Measurements from ENCODE around the gene ZNF675.
"Not testable (repeated sequence)": the region's sequence is repeated elsewhere in the genome, so short reads cannot be mapped to it uniquely, and the experiment has no call there.

DNA sequence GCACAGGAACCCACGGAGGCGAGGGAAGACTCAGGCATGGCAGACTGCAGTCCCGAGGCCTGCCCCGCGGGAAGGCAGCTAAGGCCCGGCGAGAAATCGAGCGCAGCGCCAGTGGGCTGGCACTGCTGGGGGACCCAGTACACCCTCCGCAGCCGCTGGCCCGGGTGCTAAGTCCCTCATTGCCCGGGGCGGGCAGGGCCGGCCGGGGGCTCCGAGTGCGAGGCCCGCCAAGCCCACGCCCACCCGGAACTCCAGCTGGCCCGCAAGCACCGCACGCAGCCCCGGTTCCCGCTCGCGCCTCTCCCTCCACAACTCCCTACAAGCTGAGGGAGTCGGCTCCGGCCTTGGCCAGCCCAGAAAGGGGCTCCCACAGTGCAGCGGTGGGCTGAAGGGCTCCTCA is 18.4 kb downstream of the ZNF675 start:
- TF ChIP-seq, protein P1, sequence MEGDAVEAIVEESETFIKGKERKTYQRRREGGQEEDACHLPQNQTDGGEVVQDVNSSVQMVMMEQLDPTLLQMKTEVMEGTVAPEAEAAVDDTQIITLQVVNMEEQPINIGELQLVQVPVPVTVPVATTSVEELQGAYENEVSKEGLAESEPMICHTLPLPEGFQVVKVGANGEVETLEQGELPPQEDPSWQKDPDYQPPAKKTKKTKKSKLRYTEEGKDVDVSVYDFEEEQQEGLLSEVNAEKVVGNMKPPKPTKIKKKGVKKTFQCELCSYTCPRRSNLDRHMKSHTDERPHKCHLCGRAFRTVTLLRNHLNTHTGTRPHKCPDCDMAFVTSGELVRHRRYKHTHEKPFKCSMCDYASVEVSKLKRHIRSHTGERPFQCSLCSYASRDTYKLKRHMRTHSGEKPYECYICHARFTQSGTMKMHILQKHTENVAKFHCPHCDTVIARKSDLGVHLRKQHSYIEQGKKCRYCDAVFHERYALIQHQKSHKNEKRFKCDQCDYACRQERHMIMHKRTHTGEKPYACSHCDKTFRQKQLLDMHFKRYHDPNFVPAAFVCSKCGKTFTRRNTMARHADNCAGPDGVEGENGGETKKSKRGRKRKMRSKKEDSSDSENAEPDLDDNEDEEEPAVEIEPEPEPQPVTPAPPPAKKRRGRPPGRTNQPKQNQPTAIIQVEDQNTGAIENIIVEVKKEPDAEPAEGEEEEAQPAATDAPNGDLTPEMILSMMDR (IDR thresholded peaks at IDR 0.05): not testable (repeated sequence)
- TF ChIP-seq POLR2A (IDR thresholded peaks at IDR 0.05): not testable (repeated sequence)
